WTC11 (cell line): ENCODE data around the gene SLC2A9. TPM values are rescaled to one million over a fixed set of nuclear protein-coding genes. Genes with fewer than 3 reads are reported as not detected.

Experiments used
- ATAC-seq: fragments of 200-7000 bp; cut with Tn5 transposase; 2 replicates; pipeline ENCODE4 v1.10.0; 2021; ENCODE audit warnings: mild to moderate bottlenecking, moderate library complexity
- CTCF ChIA-PET: fragments of 300-600 bp; sonication (Branson Sonifier 250); formaldehyde crosslinking; loops from one replicate; lab custom pipeline; 2021; ENCODE audit warnings: antibody characterized with exemption; lab: Charles Lee
- POLR2A ChIA-PET: fragments of 350-600 bp; sonication (Branson Sonifier 250); formaldehyde crosslinking; loops from one replicate; lab custom pipeline; 2021; ENCODE audit warnings: antibody characterized with exemption; lab: Charles Lee
- DNase-seq: peaks from one replicate; pipeline ENCODE4 v3.0.0; 2021; ENCODE audit warnings: low spot score
- H3K27ac Mint-ChIP-seq: 2 replicates; pipeline ENCODE4 v1.8.0; 2021; ENCODE audit warnings: mixed read lengths
- H3K27me3 Mint-ChIP-seq: 2 replicates; pipeline ENCODE4 v1.8.0; 2021; ENCODE audit warnings: low read depth, mild to moderate bottlenecking, moderate library complexity, mixed read lengths
- H3K36me3 Mint-ChIP-seq: 2 replicates; pipeline ENCODE4 v1.8.0; 2021; ENCODE audit warnings: mixed read lengths
- H3K4me1 Mint-ChIP-seq: 2 replicates; pipeline ENCODE4 v1.8.0; 2022; ENCODE audit warnings: mixed read lengths
- H3K4me3 Mint-ChIP-seq: 2 replicates; pipeline ENCODE4 v1.8.0; 2021; ENCODE audit warnings: mild to moderate bottlenecking, moderate library complexity, mixed read lengths
- H3K9me3 Mint-ChIP-seq: 2 replicates; pipeline ENCODE4 v1.8.0; 2021; ENCODE audit warnings: mixed read lengths
- CDX4 ChIP-seq: fragments of 250-450 bp; sonication (Bioruptor Pico); IDR thresholded peaks from 2 replicates; pipeline ENCODE4 v1.9.0; 2021; ENCODE audit warnings: moderate library complexity, mild to moderate bottlenecking, inconsistent platforms, borderline replicate concordance
- CTCF ChIP-seq: fragments of 200-600 bp; IDR thresholded peaks from 2 replicates; pipeline ENCODE4 v1.8.0; 2022; ENCODE audit warnings: antibody characterized with exemption
- ESRRA ChIP-seq: sonication (generic); formaldehyde crosslinking; IDR thresholded peaks from 2 replicates; pipeline ENCODE4 v1.8.1; 2022; ENCODE audit warnings: mild to moderate bottlenecking, missing genetic modification reagents, borderline replicate concordance
- FOXJ3 ChIP-seq: sonication (generic); formaldehyde crosslinking; IDR thresholded peaks from 2 replicates; pipeline ENCODE4 v1.9.0; 2021; ENCODE audit warnings: missing genetic modification reagents, mild to moderate bottlenecking, borderline replicate concordance
- HMGA2 ChIP-seq: fragments of 250-450 bp; sonication (Bioruptor Pico); IDR thresholded peaks from 2 replicates; pipeline ENCODE4 v1.4.0; 2021; ENCODE audit warnings: mild to moderate bottlenecking, moderate library complexity
- IRF2 ChIP-seq: sonication (generic); formaldehyde crosslinking; IDR thresholded peaks from 2 replicates; pipeline ENCODE4 v1.8.0; 2022; ENCODE audit warnings: low read depth, missing genetic modification reagents, borderline replicate concordance
- JUN ChIP-seq: sonication (generic); formaldehyde crosslinking; IDR thresholded peaks from 2 replicates; pipeline ENCODE4 v1.8.0; 2023; ENCODE audit warnings: mild to moderate bottlenecking, missing genetic modification reagents
- NFATC4 ChIP-seq: fragments of 250-450 bp; sonication (Bioruptor Pico); IDR thresholded peaks from 2 replicates; pipeline ENCODE4 v1.9.0; 2021; ENCODE audit warnings: mild to moderate bottlenecking
- NR1H2 ChIP-seq: sonication (generic); formaldehyde crosslinking; IDR thresholded peaks from 2 replicates; pipeline ENCODE4 v1.9.0; 2021; ENCODE audit warnings: mild to moderate bottlenecking, moderate library complexity, missing genetic modification reagents
- RELA ChIP-seq: sonication (generic); formaldehyde crosslinking; IDR thresholded peaks from 2 replicates; pipeline ENCODE4 v1.8.1; 2022; ENCODE audit warnings: missing genetic modification reagents, mild to moderate bottlenecking, borderline replicate concordance
- SMAD4 ChIP-seq: sonication (generic); formaldehyde crosslinking; IDR thresholded peaks from 2 replicates; pipeline ENCODE4 v1.8.0; 2022; ENCODE audit warnings: mild to moderate bottlenecking, missing genetic modification reagents
- TEAD1 ChIP-seq: sonication (generic); formaldehyde crosslinking; IDR thresholded peaks from 2 replicates; pipeline ENCODE4 v1.8.0; 2022; ENCODE audit warnings: mild to moderate bottlenecking, missing genetic modification reagents
- ZMAT4 ChIP-seq: fragments of 250-450 bp; sonication (Bioruptor Pico); IDR thresholded peaks from 2 replicates; pipeline ENCODE4 v1.9.0; 2021; ENCODE audit warnings: mild to moderate bottlenecking
- ZNF219 ChIP-seq: sonication (generic); formaldehyde crosslinking; IDR thresholded peaks from 2 replicates; pipeline ENCODE4 v1.8.0; 2023; ENCODE audit warnings: missing genetic modification reagents, mild to moderate bottlenecking, borderline replicate concordance
- ZNF232 ChIP-seq: sonication (generic); formaldehyde crosslinking; IDR thresholded peaks from 2 replicates; pipeline ENCODE4 v1.8.0; 2022; ENCODE audit warnings: mild to moderate bottlenecking, missing genetic modification reagents
- ZNF425 ChIP-seq: fragments of 250-450 bp; sonication (Bioruptor Pico); conservative IDR thresholded peaks from 2 replicates; pipeline ENCODE4 v1.9.0; 2021; ENCODE audit warnings: mild to moderate bottlenecking
- ZNF671 ChIP-seq: fragments of 250-450 bp; sonication (Bioruptor Pico); IDR thresholded peaks from 2 replicates; pipeline ENCODE4 v1.8.0; 2021; ENCODE audit warnings: mild to moderate bottlenecking
- total RNA-seq: library from RNA; stranded (reverse); gene quantifications from 3 replicates; pipeline ENCODE4 v1.2.3, GENCODE V29; 2021
- TF ChIP-seq, protein P1 (sequence below): sonication (generic); formaldehyde crosslinking; IDR thresholded peaks from 2 replicates; pipeline ENCODE4 v1.8.1; 2023; ENCODE audit warnings: mild to moderate bottlenecking, missing genetic modification reagents, borderline replicate concordance
- TF ChIP-seq, protein P2 (sequence below): sonication (generic); formaldehyde crosslinking; conservative IDR thresholded peaks from 2 replicates; pipeline ENCODE4 v1.8.1; 2023; ENCODE audit warnings: mild to moderate bottlenecking, low read depth, missing genetic modification reagents, moderate library complexity

The SLC2A9 gene
- total RNA-seq, 1 experiment from 2014 or later = not detected

GRCh38 chr4:9867751-9868425, 153.4 kb downstream of the SLC2A9 start:
- ChIA-PET CTCF (interaction anchor here (0.7 kb wide), 1 partner anchor 26 kb away, joined by 4 read pairs; no protein-coding TSS in a partner anchor), POLR2A (no interaction called here)
- no peak for TF ChIP-seq RELA
- no peak for TF ChIP-seq CTCF
- TF ChIP-seq IRF2 (CRISPR knock-in tag) = no peak
- TF ChIP-seq CDX4 (CRISPR knock-in tag) = no peak
- TF ChIP-seq ZNF425 (CRISPR knock-in tag) = no peak
- TF ChIP-seq ZNF219 (CRISPR knock-in tag) = no peak
- TF ChIP-seq, protein P1, sequence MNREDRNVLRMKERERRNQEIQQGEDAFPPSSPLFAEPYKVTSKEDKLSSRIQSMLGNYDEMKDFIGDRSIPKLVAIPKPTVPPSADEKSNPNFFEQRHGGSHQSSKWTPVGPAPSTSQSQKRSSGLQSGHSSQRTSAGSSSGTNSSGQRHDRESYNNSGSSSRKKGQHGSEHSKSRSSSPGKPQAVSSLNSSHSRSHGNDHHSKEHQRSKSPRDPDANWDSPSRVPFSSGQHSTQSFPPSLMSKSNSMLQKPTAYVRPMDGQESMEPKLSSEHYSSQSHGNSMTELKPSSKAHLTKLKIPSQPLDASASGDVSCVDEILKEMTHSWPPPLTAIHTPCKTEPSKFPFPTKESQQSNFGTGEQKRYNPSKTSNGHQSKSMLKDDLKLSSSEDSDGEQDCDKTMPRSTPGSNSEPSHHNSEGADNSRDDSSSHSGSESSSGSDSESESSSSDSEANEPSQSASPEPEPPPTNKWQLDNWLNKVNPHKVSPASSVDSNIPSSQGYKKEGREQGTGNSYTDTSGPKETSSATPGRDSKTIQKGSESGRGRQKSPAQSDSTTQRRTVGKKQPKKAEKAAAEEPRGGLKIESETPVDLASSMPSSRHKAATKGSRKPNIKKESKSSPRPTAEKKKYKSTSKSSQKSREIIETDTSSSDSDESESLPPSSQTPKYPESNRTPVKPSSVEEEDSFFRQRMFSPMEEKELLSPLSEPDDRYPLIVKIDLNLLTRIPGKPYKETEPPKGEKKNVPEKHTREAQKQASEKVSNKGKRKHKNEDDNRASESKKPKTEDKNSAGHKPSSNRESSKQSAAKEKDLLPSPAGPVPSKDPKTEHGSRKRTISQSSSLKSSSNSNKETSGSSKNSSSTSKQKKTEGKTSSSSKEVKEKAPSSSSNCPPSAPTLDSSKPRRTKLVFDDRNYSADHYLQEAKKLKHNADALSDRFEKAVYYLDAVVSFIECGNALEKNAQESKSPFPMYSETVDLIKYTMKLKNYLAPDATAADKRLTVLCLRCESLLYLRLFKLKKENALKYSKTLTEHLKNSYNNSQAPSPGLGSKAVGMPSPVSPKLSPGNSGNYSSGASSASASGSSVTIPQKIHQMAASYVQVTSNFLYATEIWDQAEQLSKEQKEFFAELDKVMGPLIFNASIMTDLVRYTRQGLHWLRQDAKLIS (CRISPR knock-in tag) = no peak
- no peak for TF ChIP-seq SMAD4 (CRISPR knock-in tag)
- no peak for TF ChIP-seq ZNF232 (CRISPR knock-in tag)
- no peak for TF ChIP-seq ESRRA (CRISPR knock-in tag)
- no peak for TF ChIP-seq NR1H2
- Mint-ChIP-seq H3K27me3 (peaks cover 2% of the 10 kb centered on the region; the same call in 1 of the 2 replicates), H3K4me3 (no peak overlapping the region), H3K27ac (no peak overlapping the region), H3K9me3 (peaks cover 10% of the 10 kb centered on the region), H3K36me3 (no peaks in the 10 kb centered on the region), H3K4me1 (no peaks in the 10 kb centered on the region; the same call in 1 of the 2 replicates)
- ATAC-seq = no peak
- DNase-seq = no peak

DNA sequence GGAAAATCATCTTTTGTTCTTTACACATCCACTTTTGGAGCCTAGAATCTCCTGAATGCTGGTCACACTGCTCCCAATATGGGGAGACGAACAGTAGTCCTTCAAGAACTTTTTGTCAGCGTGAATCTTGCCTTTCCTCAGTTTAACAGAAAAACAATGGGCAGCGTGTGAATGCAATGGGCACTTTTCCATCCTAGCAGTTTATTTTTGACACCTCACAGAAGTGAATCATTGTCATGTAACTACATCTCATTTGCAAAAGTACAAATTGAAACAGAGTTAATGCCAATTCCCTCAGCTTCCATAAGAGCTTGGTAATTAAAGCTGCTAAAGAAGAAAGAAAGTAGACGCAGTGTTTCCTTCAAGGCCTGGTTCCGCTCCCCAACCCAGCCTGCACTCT, 154.4 kb downstream of the SLC2A9 start:
- no peaks in the 10 kb centered on the region; the same call in 1 of the 2 replicates for H3K4me1 Mint-ChIP-seq
- no peak overlapping the region for H3K27ac Mint-ChIP-seq
- ATAC-seq (no peak), DNase-seq (no peak)
- H3K36me3 Mint-ChIP-seq = no peaks in the 10 kb centered on the region
- ChIA-PET CTCF (no interaction called here), POLR2A (no interaction called here)
- TF ChIP-seq ZMAT4 (CRISPR knock-in tag) = no peak
- H3K9me3 Mint-ChIP-seq = peaks cover 10% of the 10 kb centered on the region
- peaks cover 2% of the 10 kb centered on the region; the same call in 1 of the 2 replicates for H3K27me3 Mint-ChIP-seq
- no peak overlapping the region for H3K4me3 Mint-ChIP-seq

DNA sequence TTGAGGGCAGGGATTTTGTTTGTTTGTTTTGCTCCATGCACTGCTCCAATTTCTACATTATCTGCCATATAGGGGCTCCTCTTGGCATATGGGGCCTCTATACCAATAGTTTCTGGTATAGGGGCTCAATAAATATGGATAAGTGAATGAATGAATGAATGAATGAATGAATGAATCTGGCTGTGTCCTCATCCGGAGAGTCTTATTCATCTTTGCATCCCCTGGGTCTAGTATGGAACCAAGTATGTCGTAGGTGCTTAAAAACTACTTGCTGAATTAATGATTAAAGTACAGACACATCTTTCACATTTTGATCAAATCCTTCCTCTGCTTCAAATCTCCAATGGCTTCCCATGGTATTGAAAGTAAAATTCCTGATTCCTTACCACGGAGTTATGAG, 159.7 kb downstream of the SLC2A9 start:
- CTCF ChIA-PET = no interaction called here
- Mint-ChIP-seq H3K4me1 (no peaks in the 10 kb centered on the region), H3K4me3 (no peak overlapping the region), H3K36me3 (no peaks in the 10 kb centered on the region), H3K27me3 (peaks cover 2% of the 10 kb centered on the region; the same call in 1 of the 2 replicates), H3K9me3 (peaks cover 7% of the 10 kb centered on the region), H3K27ac (no peak overlapping the region)
- ATAC-seq = no peak
- DNase-seq = no peak
- POLR2A ChIA-PET = no interaction called here
- TF ChIP-seq NFATC4 (CRISPR knock-in tag) (no peak), RELA (no peak), HMGA2 (no peak), JUN (CRISPR knock-in tag) (no peak), CDX4 (CRISPR knock-in tag) (no peak), TEAD1 (CRISPR knock-in tag) (no peak), FOXJ3 (CRISPR knock-in tag) (no peak), ZNF671 (CRISPR knock-in tag) (no peak), ZNF232 (CRISPR knock-in tag) (no peak)
- TF ChIP-seq, protein P2, sequence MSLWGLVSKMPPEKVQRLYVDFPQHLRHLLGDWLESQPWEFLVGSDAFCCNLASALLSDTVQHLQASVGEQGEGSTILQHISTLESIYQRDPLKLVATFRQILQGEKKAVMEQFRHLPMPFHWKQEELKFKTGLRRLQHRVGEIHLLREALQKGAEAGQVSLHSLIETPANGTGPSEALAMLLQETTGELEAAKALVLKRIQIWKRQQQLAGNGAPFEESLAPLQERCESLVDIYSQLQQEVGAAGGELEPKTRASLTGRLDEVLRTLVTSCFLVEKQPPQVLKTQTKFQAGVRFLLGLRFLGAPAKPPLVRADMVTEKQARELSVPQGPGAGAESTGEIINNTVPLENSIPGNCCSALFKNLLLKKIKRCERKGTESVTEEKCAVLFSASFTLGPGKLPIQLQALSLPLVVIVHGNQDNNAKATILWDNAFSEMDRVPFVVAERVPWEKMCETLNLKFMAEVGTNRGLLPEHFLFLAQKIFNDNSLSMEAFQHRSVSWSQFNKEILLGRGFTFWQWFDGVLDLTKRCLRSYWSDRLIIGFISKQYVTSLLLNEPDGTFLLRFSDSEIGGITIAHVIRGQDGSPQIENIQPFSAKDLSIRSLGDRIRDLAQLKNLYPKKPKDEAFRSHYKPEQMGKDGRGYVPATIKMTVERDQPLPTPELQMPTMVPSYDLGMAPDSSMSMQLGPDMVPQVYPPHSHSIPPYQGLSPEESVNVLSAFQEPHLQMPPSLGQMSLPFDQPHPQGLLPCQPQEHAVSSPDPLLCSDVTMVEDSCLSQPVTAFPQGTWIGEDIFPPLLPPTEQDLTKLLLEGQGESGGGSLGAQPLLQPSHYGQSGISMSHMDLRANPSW (CRISPR knock-in tag) = no peak
